Motor neuron (in vitro differentiated cells): ENCODE measurements around the gene SPATS2L. TPM values are rescaled to one million over a fixed set of nuclear protein-coding genes. Genes with fewer than 3 reads are reported as not detected.

ENCODE experiments used
- ATAC-seq, 8 experiments: fragments of 200-7000 bp; cut with Tn5 transposase; replicated peaks in 6 of 8; 2 replicates each; pipeline ENCODE4 v1.8.0; 2021; ENCODE audit warnings: mild to moderate bottlenecking in 8 of 8, moderate library complexity in 8 of 8
- H3K27ac ChIP-seq, 2 donors: fragments of 250-450 bp; sonication (Bioruptor Pico); 2 replicates each; pipeline ENCODE4 v1.9.0; 2021; ENCODE audit warnings: antibody characterized with exemption in 2 of 2, mild to moderate bottlenecking in 2 of 2, moderate library complexity in 1 of 2
- H3K4me1 ChIP-seq, 2 donors: fragments of 250-450 bp; sonication (Bioruptor Pico); replicated peaks in 1 of 2; 2 replicates each; pipeline ENCODE4 v1.6.1; 2021; ENCODE audit warnings: antibody characterized with exemption in 2 of 2, mild to moderate bottlenecking in 2 of 2, moderate library complexity in 1 of 2
- H3K4me3 ChIP-seq, 5 donors: fragments of 250-450 bp; sonication (Bioruptor Pico); 2 replicates each; pipeline ENCODE4 v1.9.0; 2021; ENCODE audit warnings: antibody characterized with exemption in 5 of 5, mild to moderate bottlenecking in 5 of 5, moderate library complexity in 4 of 5
- WGBS, 10 experiments: fragments of 450-650 bp; shearing (Covaris generic); methylation state at CpG; one replicate each; pipeline ENCODE4 v1.0.0; 2022; 5-methylcytosine and 5-hydroxymethylcytosine counted together
- in situ Hi-C, 9 experiments: fragments of 400-800 bp; cut with MboI; loops; one replicate each; pipeline ENCODE4 v1.15.0; 2021; ENCODE audit warnings: low sequenced_read_pairs in 9 of 9, low pct_unique_long_range_greater_than_20kb in 2 of 9; ENCODE audit not compliant: unreplicated experiment in 9 of 9
- total RNA-seq, 8 experiments: library from RNA; unstranded; fragments of 300-600 nt; gene quantifications; 2 replicates each; pipeline versions ENCODE4 v1.2.3 to v1.2.4, GENCODE V29; 2022

Gene SPATS2L
- total RNA-seq, 8 experiments from 2014 or later: 8.4 to 143 (median 21.9) TPM

DNA sequence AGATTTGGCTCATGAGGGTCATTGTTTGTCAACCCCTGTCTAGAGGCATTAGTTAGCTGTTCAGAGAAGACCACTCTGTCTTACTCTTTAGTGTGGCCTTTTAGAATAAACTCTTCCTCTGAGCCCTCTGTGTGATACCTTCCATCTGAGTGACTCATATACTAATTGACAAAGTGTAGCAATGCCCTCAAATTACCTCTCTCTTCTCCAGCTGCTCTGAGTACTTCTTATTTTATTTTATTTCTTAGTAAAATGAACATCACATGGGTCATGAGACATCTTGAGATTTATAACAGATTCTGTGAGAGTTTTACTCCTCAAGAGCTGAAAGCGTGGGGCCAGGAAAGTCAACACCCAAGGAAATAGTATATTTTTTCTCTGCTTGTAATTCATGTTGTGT is 136.0 kb downstream of the SPATS2L start:
- in situ Hi-C loops: no loop called here
- peak in 3 of 8 experiments; percentile 35 to 73 (median 71) for ATAC-seq
- Histone ChIP-seq H3K27ac (no peak overlapping the region), H3K4me3 (no peak overlapping the region), H3K4me1 (no peaks in the 10 kb centered on the region)
- WGBS, 10 experiments: 17 to 100% (median 80%) methylated on average over 1 of the region's 1 CpG; no CpG with 5 or more reads in 1 of the 10 experiments

DNA sequence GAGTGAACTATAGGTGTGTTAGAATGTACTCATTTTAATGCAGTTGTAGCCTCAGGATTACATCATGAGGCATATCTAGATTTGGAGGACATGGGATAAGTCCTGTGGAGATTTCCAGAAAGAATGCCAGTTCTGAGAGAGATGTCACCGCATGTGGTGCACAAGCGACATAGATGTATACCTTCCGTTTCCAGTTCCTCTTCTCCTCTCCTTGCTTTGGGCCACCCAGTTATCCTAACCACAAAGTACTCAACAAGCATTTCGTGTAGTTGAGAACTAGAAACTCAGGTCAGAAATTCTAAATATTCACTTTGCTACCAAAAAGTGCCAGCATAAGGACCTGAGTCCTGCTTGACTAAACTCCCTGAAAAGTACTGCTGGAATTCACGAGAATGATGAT is 136.9 kb downstream of the SPATS2L start:
- Histone ChIP-seq H3K4me3 (no peak overlapping the region), H3K4me1 (no peaks in the 10 kb centered on the region), H3K27ac (no peak overlapping the region)
- in situ Hi-C loops: no loop called here
- 43 to 100% (median 71%) methylated on average over 1 to 5 of the region's 5 CpGs; no CpG with 5 or more reads in 1 of the 10 experiments for WGBS, 10 experiments
- no peak for ATAC-seq

- in situ Hi-C loops: no loop called here
- H3K27ac ChIP-seq: no peak overlapping the region
- no peak for ATAC-seq
- WGBS, 10 experiments: 47 to 100% (median 90%) methylated on average over 1 to 3 of the region's 3 CpGs
- H3K4me1 ChIP-seq: no peaks in the 10 kb centered on the region
- no peak overlapping the region for H3K4me3 ChIP-seq
Measured at GRCh38 chr2:200443916-200444315, 137.4 kb downstream of the SPATS2L start.

DNA sequence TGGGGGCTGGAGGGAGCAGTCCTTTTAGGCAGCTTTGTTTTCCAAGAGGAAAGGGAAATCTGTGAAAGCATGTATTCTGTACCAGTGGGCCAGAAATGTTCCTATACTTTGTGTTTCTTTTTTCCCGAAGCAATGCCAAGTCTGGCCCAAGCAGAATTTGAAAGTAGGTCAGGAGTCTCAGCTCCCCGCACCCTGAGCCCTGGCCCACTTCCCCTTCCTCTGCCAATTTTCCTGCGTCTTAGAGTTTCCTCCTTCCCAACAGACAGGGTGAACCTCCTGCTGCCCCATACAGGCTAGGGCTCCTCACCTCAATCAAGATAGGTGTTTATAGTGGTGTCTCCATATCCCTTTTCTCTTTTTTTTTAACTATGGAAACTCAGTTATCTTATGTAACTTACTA is 138.0 kb downstream of the SPATS2L start:
- Histone ChIP-seq H3K27ac (no peak overlapping the region), H3K4me1 (no peaks in the 10 kb centered on the region), H3K4me3 (no peak overlapping the region)
- WGBS, 10 experiments: 60 to 100% (median 87%) methylated on average over 1 to 3 of the region's 3 CpGs; no CpG with 5 or more reads in 2 of the 10 experiments
- in situ Hi-C loops: no loop called here
- ATAC-seq: no peak

- WGBS, 10 experiments: 60 to 100% (median 100%) methylated on average over 1 of the region's 1 CpG; no CpG with 5 or more reads in 3 of the 10 experiments
- in situ Hi-C loops: no loop called here
- H3K4me3 ChIP-seq: no peak overlapping the region
- no peaks in the 10 kb centered on the region for H3K4me1 ChIP-seq
- H3K27ac ChIP-seq: no peak overlapping the region
- no peak for ATAC-seq
Measured at GRCh38 chr2:200445284-200445683, 138.8 kb downstream of the SPATS2L start.

DNA sequence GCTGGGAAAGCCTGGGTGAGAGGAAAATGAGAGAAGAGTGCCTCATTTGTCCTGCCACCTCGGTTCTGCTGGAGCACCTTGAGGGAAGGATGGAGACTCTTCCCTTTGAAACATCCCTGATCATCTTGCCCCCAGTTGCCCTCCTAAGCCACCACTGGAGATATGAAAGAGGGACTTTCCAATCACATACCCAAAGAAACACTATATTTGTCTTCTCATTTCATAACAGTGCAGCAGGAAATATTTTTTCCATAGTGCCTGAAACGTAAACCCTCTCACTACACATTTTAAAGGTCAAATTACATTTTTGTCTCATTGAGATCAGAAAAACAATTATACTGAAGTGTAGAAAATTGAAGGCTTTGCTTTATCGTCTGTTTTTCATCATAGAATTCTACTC is 140.1 kb downstream of the SPATS2L start:
- H3K4me1 ChIP-seq: no peaks in the 10 kb centered on the region
- in situ Hi-C loops: no loop called here
- no peak for ATAC-seq
- 60 to 100% (median 90%) methylated on average over 1 to 3 of the region's 3 CpGs for WGBS, 10 experiments
- no peak overlapping the region for H3K4me3 ChIP-seq
- no peak overlapping the region for H3K27ac ChIP-seq

DNA sequence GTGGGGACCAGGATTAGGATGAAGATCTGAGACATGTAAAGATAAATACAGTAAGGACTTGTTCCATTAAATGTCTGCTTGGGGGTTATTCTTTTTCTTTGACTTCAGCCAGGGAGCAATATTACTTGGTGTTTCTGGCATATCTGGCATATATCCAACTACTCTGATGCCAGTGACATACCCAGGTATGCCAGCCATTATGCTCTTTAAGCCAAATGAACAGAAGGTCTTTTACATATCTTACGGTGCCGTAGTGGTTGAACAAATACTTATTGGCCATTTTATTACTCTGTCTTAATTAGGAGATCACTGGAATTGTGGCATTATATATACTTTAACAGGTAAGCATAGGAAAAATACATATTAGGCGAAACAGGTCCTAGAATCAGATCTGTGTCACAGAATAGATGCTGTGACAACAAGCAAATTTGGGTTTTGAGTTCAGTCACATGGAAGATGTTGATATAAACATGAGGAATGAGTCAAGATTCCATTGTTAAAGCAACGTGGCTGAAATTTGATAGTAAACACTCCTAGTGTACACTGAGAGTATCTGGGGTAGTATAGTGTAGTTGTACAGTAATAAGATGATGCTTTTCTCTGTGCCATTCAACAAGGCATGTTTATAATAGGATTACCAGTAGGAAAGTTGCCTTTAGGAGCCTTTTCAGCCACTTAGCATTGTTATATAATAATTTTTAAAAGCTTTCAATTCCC is 140.8 kb downstream of the SPATS2L start:
- in situ Hi-C loops: no loop called here

DNA sequence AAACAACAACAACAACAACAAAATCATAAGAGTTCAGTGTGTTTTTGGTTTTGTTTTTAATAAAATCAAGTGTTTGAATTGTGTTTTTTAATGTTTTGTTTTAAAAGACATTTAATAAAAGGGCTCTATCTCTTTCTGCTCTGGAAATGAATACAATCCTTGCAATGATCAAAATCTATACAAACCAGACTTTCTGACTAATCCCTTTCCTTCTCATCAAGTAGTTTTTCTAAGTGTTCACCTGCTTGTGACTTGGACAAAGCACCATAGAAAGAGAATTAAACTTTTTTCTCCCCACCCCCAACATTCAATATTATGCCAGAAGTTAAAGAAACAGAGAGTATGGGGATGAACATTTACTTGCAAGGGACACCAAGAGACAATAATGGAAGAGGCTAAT is 142.0 kb downstream of the SPATS2L start:
- in situ Hi-C loops: no loop called here
- no peak overlapping the region for H3K27ac ChIP-seq

More for the DNA sequence above, 140.8 kb downstream of the SPATS2L start:
- 38 to 100% (median 94%) methylated on average over 1 to 4 of the region's 4 CpGs; no CpG with 5 or more reads in 1 of the 10 experiments for WGBS, 10 experiments
- ATAC-seq: no peak
- Histone ChIP-seq H3K27ac (no peak overlapping the region), H3K4me1 (no peaks in the 10 kb centered on the region), H3K4me3 (no peak overlapping the region)

DNA sequence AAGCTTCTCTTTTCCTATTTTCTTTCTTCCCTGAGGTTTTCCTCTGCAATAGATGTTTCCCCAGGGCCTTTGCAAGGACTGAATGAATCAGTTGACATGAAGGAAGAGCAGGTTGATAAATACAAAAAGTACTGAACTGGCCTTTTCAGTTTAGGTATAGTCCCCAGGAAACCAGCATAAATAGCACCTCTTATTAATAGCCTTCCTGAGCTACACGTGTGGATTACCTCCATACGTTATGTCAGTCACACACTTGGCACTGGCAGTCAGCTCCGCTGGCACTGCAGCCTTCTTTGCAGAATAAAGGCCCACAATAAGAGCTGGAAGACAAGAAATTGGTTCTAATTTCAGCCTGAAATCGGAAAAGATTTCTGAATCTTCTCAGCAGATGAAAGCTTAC is 142.7 kb downstream of the SPATS2L start:
- H3K27ac ChIP-seq: no peak overlapping the region
- ATAC-seq: no peak
- H3K4me3 ChIP-seq: no peak overlapping the region
- no peaks in the 10 kb centered on the region for H3K4me1 ChIP-seq
- in situ Hi-C loops: no loop called here
- WGBS, 10 experiments: 80 to 100% (median 97%) methylated on average over 1 to 4 of the region's 4 CpGs; no CpG with 5 or more reads in 2 of the 10 experiments

More for the DNA sequence above, 142.0 kb downstream of the SPATS2L start:
- Histone ChIP-seq H3K4me1 (no peaks in the 10 kb centered on the region), H3K4me3 (no peak overlapping the region)
- ATAC-seq: no peak

- in situ Hi-C loops: loop anchor here in 4 of 9 experiments (25.0 kb wide), 1 partner anchor 463 kb away; no protein-coding TSS in a partner anchor
- no peak overlapping the region for H3K27ac ChIP-seq
- H3K4me1 ChIP-seq: no peaks in the 10 kb centered on the region
- WGBS, 10 experiments: 71 to 100% (median 96%) methylated on average over 1 to 2 of the region's 2 CpGs; no CpG with 5 or more reads in 4 of the 10 experiments
- ATAC-seq: no peak
- H3K4me3 ChIP-seq: no peak overlapping the region
Measured at GRCh38 chr2:200450288-200450687, 143.8 kb downstream of the SPATS2L start.

DNA sequence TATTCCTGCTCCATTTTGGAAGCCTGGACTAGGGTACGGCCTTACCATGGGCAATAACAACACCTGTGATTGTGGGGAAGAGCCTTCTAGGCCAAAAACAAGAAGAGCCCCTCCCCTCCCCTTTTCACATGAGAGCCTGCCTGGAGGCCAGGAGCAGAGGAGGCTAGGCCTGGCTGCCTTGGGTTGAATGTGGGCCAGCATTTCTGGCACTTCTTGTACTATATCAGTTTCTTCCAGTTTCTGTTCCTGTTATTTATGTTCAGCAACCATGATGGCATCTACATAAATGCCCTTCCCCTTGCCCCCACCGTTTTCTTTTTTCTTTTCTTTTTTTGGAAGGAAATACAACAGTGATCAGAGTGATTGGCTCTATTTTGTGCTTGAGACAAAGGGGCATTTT is 145.0 kb downstream of the SPATS2L start:
- Histone ChIP-seq H3K4me3 (no peak overlapping the region), H3K4me1 (no peaks in the 10 kb centered on the region), H3K27ac (no peak overlapping the region)
- in situ Hi-C loops: loop anchor here in 4 of 9 experiments (25.0 kb wide), 1 partner anchor 464 kb away; no protein-coding TSS in a partner anchor
- WGBS, 10 experiments: 40 to 100% (median 91%) methylated on average over 1 to 2 of the region's 2 CpGs
- ATAC-seq: no peak

DNA sequence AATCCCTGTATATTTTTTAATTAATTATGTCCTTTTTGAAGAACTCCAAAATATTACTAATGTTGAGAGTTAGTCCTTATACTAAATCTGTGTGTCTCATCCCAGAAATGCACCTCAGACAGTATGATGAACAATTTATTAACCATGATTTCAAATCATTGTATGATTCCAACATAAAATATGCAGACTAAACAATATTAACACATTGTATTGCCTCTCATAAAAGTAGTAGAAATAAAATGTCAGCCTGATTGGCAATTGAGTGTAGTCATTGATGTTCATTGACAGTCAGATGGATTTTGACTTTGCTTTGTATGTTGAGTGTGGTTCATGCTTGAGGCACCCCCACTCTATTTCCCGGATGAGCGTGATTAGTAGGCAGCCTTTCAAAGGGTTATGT is 145.9 kb downstream of the SPATS2L start:
- in situ Hi-C loops: loop anchor here in 4 of 9 experiments (25.0 kb wide), 1 partner anchor 465 kb away; no protein-coding TSS in a partner anchor
- Histone ChIP-seq H3K4me3 (no peak overlapping the region), H3K4me1 (no peaks in the 10 kb centered on the region), H3K27ac (no peak overlapping the region)
- WGBS, 10 experiments: 94 to 100% (median 98%) methylated on average over 2 of the region's 2 CpGs; no CpG with 5 or more reads in 4 of the 10 experiments
- ATAC-seq: no peak

DNA sequence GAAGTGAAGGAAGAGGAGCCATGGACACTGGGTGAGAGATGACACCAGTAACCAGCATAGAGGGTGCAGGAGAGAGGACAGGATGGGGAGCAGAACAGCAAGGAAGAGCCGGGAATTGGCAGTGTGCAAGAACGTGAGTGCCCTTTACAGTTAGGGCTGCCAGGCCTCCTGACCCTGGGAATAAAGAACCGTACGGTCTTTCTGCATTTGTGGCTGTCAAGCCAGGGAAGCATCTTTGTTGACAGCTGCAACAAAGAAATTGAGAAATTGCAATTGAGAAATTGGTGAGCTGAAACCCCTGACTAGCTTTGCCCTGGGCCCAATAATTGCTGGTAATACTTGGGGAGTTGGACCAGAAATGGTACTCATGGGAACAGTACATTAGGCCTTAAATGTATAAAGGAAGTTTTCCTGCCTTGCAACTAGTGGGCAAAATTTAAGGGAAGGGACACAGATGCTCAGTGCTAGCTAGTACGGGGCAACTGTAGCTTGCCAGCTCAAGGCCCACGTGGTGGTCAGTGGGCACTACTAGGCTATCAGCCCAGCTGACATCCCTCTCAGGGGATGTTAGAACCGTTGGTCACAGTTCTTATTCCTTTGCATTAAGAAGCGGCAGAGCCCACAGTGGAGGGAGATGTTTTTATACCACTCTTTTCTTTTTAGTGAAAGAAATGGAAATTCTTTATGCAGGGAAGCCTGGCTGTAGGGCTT is 146.8 kb downstream of the SPATS2L start:
- ATAC-seq: no peak
- H3K4me1 ChIP-seq: no peaks in the 10 kb centered on the region
- 58 to 100% (median 92%) methylated on average over 2 to 7 of the region's 8 CpGs; no CpG with 5 or more reads in 1 of the 10 experiments for WGBS, 10 experiments
- H3K4me3 ChIP-seq: no peak overlapping the region
- in situ Hi-C loops: loop anchor here in 4 of 9 experiments (25.0 kb wide), 1 partner anchor 466 kb away; no protein-coding TSS in a partner anchor
- H3K27ac ChIP-seq: no peak overlapping the region
